Stimulated activated CD4-positive, alpha-beta T cell treated with anti-CD3 and anti-CD28 coated beads, Interleukin-15, amount 100 ng/mL, for 1 hour (primary cell): ENCODE data around the gene ZNF106.

Experiments
- DNase-seq, 2 donors: peaks; one replicate each; pipeline ENCODE4 v3.0.0-alpha.2; 2020; ENCODE audit warnings: low read depth in 1 of 2, low spot score in 1 of 2

ZNF106 gene

GRCh38 chr15:42490671-42491538 lies at the start of gene ZNF106:
TSS of gene ZNF106 (minus strand) at chr15:42491141. CDS start at chr15:42472289, 18,852 bp downstream.
- DNase-seq: peak; percentile 74 to 77

GRCh38 chr15:42533246-42533645 lies 42.3 kb upstream of the ZNF106 start:
- no peak for DNase-seq

GRCh38 chr15:42528970-42529369 lies 38.0 kb upstream of the ZNF106 start:
- no peak for DNase-seq

DNA sequence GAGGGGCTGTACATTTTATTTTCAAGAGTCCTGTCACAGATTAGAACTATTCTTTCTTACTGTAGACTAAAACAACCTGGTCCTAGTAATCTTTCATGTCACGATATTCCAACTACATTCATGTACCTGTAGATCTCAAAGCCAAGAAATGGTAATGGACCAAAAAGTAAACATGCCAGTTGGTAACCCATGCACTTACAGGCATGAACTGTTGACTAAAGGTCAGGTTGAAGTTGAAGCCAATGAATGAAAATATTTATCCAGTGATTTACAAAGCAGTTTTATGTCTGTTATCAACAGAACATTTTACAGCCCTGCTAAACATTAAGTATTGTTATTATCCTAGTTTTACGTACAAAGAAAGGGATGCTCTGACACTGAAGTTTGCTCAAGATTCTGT lies 32.4 kb upstream of the ZNF106 start:
- DNase-seq: no peak

- no peak for DNase-seq
Measured at GRCh38 chr15:42511007-42511391, 20.1 kb upstream of the ZNF106 start.

- no peak for DNase-seq
Measured at GRCh38 chr15:42510258-42511006, 19.5 kb upstream of the ZNF106 start.

DNA sequence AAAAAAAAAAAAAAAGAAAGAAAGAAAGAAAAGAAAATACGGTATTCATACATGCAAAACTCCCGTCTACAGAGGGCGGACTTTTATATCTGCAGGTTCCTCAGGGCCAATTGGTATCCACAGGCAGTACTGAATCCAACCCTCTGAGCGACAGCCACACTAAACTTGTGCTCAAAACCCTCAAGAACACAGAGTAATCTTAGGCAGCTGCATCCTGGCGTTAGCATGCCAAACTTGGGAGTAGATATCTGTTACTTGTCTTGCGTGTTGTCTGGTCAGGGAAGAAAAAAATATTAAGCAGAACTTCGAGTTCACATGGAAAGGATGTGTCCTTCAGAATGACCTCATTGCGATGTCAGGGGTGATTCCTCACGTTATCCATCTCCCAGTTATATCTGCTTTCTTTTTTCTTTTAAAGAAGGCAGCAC lies 17.3 kb upstream of the ZNF106 start:
- DNase-seq: no peak

DNA sequence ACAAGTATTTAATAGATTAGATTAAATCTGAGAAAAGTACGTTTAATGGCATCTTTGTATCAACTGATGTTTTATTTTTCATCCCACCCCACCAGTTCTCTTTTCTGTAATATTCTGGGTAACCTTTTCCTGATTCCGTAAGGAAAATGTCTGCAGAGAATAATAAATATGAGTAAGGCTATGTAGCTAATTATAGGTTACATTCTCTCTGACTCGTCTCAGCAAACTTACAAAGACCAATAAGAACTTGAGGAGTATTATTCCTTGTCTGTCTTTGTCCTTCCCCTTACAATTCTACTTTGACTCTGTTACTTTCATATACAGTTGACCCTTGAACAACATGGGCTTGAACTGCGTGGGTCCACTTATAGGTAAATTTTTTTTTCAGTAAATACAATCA lies 16.6 kb upstream of the ZNF106 start:
- no peak for DNase-seq

DNA sequence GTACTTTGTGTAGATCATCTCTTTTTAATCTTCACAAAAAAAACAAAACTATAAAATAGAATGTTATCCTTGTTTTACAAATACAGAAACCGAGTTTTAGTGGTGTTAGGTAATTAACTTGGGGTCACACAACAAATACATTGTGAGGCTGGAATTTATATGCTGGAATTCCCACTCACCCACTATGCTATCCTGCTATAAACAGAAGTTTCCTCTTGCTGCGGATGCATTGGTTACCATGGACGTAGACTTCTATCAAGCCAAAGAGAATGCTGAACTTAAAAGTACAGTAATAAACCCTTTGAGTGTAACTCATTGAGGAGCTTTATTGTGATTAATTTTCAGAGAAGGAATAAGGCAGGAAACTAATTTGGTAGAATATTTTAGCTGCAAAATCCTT lies 13.7 kb upstream of the ZNF106 start:
- DNase-seq: no peak

GRCh38 chr15:42503825-42504224 lies 12.9 kb upstream of the ZNF106 start:
- no peak for DNase-seq

GRCh38 chr15:42502477-42502876 lies 11.5 kb upstream of the ZNF106 start:
- DNase-seq: no peak

GRCh38 chr15:42499858-42500609 lies 9.1 kb upstream of the ZNF106 start:
- DNase-seq: no peak

GRCh38 chr15:42498212-42499068 lies 7.5 kb upstream of the ZNF106 start:
- no peak for DNase-seq

DNA sequence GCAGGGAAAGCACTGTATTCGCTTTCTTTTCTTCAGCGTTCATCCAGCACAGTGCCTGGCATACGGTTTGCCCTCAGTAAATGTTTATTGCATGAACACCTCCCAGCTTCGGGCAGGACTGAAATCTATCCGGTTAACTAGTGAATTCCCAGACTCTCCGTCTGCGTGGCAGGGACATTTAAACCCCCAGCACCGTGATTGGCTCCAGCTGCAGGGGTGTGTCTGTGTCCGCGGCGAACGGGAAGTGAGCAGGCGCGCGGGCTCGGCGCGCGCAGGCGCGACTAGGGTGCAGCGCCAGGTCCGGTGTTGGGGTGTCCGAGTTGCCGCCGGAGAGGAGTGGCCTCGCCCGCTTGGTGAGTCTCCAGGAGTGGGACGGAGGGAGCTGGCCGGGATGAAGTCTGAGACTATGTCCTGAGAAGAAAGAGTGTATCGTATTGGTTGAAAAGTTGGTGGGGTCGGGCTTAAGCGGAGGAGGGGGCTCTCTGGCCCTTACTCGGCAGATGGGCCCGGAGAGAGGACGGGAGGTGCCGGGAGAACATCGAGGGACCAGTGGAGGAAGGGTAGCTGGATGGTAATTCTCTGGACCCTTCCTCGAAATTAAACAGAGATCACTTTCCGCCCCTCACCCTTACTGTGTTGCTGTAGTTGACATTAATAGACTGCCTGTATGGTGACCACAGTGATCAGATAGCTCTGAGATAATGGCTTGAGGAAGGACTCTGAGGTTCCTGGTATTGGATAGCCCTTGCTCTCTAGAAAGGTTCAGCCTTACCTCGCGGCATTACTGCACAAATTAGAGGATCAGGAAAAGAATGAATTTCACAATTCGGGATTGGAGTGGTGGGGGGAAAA lies 4.6 kb upstream of the ZNF106 start, which contains the start of gene SNAP23:
SNAP23 (plus strand) TSS at position 274 of the 852 bp plus-strand sequence. CDS start 16,213 bp downstream, outside the sequence.
- peak; percentile 61 to 65 for DNase-seq

GRCh38 chr15:42494998-42495360 lies 4.0 kb upstream of the ZNF106 start:
- no peak for DNase-seq

DNA sequence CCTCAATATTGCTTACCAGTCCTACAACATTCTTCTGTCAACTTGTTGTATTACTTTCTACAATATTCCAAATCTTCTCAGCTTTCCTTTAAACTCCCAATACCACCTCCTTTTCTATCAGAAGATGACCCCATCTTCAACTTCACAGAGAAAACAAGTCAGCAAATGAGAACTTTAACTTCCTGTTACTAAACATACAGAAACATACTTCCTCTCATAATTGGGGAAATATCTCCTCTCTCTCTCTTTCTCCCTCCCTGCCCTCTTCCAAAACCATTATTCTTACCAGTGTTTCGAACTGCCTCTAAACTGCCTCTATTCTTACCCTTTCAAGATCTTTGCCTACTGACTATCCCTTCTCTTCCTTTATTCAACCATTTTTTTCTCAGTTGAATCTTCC lies 2.7 kb upstream of the ZNF106 start:
- DNase-seq: no peak

DNA sequence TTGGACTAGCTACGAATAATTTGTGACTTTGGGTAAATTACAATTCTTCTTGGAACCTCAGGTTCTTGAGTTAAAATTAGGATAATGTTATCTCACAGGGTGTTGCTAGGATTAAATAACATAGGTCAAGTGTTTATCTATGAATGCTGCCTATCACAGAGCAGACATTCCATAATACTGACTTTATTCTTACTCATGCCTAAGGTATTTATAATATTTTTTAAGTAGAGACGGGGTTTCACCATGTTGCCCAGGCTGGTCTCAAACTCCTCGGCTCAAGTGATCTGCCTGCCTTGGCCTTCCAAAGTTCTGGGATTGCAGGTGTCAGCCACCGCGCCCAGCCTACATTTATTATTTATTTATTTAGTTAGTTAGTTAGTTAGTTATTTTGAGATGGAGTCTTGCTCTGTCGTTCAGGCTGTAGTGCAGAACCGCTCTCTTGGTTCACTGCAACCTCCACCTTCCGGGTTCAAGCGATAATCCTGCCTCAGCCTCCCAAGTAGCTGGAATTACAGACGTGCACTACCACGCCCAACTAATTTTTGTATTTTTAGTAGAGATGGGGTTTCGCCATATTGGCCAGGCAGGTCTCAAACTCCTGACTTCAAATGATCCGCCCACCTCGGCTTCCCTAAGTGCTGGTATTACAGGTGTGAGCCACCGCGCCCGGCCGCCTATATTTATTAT lies 741 bp upstream of the ZNF106 start:
- no peak for DNase-seq

DNA sequence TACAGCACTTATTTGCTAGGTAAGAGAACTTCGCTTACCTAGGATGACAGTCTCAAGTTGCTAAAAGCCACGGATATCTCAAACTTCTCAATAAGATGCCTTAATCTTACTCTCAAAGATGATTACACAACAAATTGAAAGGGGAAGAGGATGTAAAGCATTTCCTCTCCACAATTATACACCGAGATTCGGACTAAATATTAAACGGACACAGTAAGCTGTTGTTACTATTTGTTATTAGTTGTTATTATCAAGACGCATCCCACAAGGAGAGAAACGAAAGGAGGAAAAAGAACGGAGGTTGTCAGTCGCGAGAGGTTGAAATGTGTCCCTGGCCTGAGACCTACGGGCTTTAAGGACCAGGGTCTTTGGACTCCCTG lies 660 bp downstream of the ZNF106 start:
- no peak for DNase-seq

- no peak for DNase-seq
Measured at GRCh38 chr15:42483677-42484076, 7.3 kb downstream of the ZNF106 start.
